Measurements from ENCODE around the gene SLC29A2. TPM values are rescaled to one million over a fixed set of nuclear protein-coding genes. Genes with fewer than 3 reads are reported as not detected.

The SLC29A2 gene
- polyA plus RNA-seq, 1 of the 3 experiments (the other 2 are of a cell fraction), result 3.2 TPM

- TF ChIP-seq USF2 (IDR thresholded peaks at IDR 0.05; ENCODE audit: borderline replicate concordance, low read depth, low read length), result no peak
Measured at GRCh38 chr11:66373265-66373664, 1.7 kb upstream of the SLC29A2 start (continued).

GRCh38 chr11:66369073-66369894, 2.3 kb downstream of the SLC29A2 start:
- peaks cover 18% of the 10 kb centered on the region; the same call in 1 of the 2 replicates for H3K27me3 ChIP-seq (ENCODE audit: insufficient read depth)
- no peak overlapping the region for H3K9ac ChIP-seq
- H3K4me1 ChIP-seq (ENCODE audit: control insufficient read depth in 1 of 2, insufficient read depth in 2 of 2, low read depth in 1 of 2, low read length in 1 of 2), result peaks cover 6 to 16% of the 10 kb centered on the region in 2 experiments; a peak in 2 of 4 replicates
- no peak for DNase-seq
- H3K36me3 ChIP-seq (replicated peaks in 1 of 2; ENCODE audit: control insufficient read depth in 1 of 2, insufficient read depth in 2 of 2, low read length in 1 of 2), result no peaks in the 10 kb centered on the region
- 95% methylated on average over 21 of the region's 25 CpGs for WGBS (ENCODE audit: low lambda C conversion rate)
- H3K9me3 ChIP-seq, result no peaks in the 10 kb centered on the region
- ChIA-PET CTCF (interaction anchor here (0.7 to 4.2 kb wide), 4 partner anchors 17 to 58 kb away, joined by 3 to 28 read pairs (median 6); partner anchors contain the start of gene RIN1), POLR2A (interaction anchor here (1.0 kb wide), 1 partner anchor 23 kb away, joined by 3 read pairs; no protein-coding TSS in a partner anchor)
- H3K9me2 ChIP-seq, result no peaks in the 10 kb centered on the region
- peaks cover 9% of the 10 kb centered on the region for H3F3A ChIP-seq (replicated peaks; ENCODE audit: insufficient read depth)
- no peak overlapping the region for H2AFZ ChIP-seq (ENCODE audit: low read depth)
- H3K79me2 ChIP-seq (ENCODE audit: insufficient read depth), result no peaks in the 10 kb centered on the region
- no peak overlapping the region for H3K4me3 ChIP-seq (ENCODE audit: low read depth in 2 of 2, low read length in 1 of 2)
- no peaks in the 10 kb centered on the region for H4K20me1 ChIP-seq (ENCODE audit: insufficient read depth)
- TF ChIP-seq IRF3 (IDR thresholded peaks at IDR 0.05; ENCODE audit: low read depth, low read length) (no peak), TEAD4 (IDR thresholded peaks at IDR 0.05; ENCODE audit: borderline replicate concordance, insufficient read depth) (no peak), FOXJ3 (CRISPR knock-in tag; IDR thresholded peaks at IDR 0.05) (no peak), YY1 (IDR thresholded peaks at IDR 0.05; ENCODE audit: low read depth) (no peak), MAX (IDR thresholded peaks at IDR 0.05; ENCODE audit: low read depth) (no peak), PBX3 (IDR thresholded peaks at IDR 0.05) (no peak)
- H3K27ac ChIP-seq (ENCODE audit: low read depth in 2 of 2, low read length in 1 of 2), result no peak overlapping the region
- no peak overlapping the region for H3K4me2 ChIP-seq

- WGBS (ENCODE audit: low lambda C conversion rate), result 100% methylated on average over 4 of the region's 6 CpGs
- Histone ChIP-seq H3K9me3 (no peaks in the 10 kb centered on the region), H3K36me3 (replicated peaks in 1 of 2; ENCODE audit: control insufficient read depth in 1 of 2, insufficient read depth in 2 of 2, low read length in 1 of 2) (no peaks in the 10 kb centered on the region), H3F3A (replicated peaks; ENCODE audit: insufficient read depth) (peaks cover 8% of the 10 kb centered on the region), H3K9ac (no peak overlapping the region), H3K27ac (ENCODE audit: low read depth in 2 of 2, low read length in 1 of 2) (no peak overlapping the region), H3K79me2 (ENCODE audit: insufficient read depth) (no peaks in the 10 kb centered on the region), H3K9me2 (no peaks in the 10 kb centered on the region), H3K4me1 (ENCODE audit: control insufficient read depth in 1 of 2, insufficient read depth in 2 of 2, low read depth in 1 of 2, low read length in 1 of 2) (peaks cover 6 to 16% of the 10 kb centered on the region in 2 experiments; a peak in 2 of 4 replicates), H3K4me2 (no peak overlapping the region), H3K27me3 (ENCODE audit: insufficient read depth) (peaks cover 14% of the 10 kb centered on the region; the same call in 1 of the 2 replicates), H2AFZ (ENCODE audit: low read depth) (no peak overlapping the region), H4K20me1 (ENCODE audit: insufficient read depth) (no peaks in the 10 kb centered on the region), H3K4me3 (ENCODE audit: low read depth in 2 of 2, low read length in 1 of 2) (no peak overlapping the region)
- TF ChIP-seq GABPA (IDR thresholded peaks at IDR 0.05; ENCODE audit: low read depth) (no peak), RFX5 (IDR thresholded peaks at IDR 0.05; ENCODE audit: low read length) (no peak), FOXM1 (IDR thresholded peaks at IDR 0.05; ENCODE audit: low read depth) (no peak), REST (IDR thresholded peaks at IDR 0.05; ENCODE audit: low read depth, low read length) (no peak)
- ChIA-PET POLR2A (no interaction called here), CTCF (interaction anchor here (0.9 to 1.0 kb wide), 2 partner anchors 12 to 18 kb away, joined by 3 read pairs; no protein-coding TSS in a partner anchor)
- DNase-seq, result no peak
Measured at GRCh38 chr11:66368484-66368883, 3.1 kb downstream of the SLC29A2 start.

Data from SK-N-SH (cell line).